Measurements from ENCODE around the gene LYPD6B. TPM values are rescaled to one million over a fixed set of nuclear protein-coding genes. Genes with fewer than 3 reads are reported as not detected.

Gene LYPD6B
- total and polyA plus RNA-seq, 4 donors, result 5.7 to 11.0 (median 8.9) TPM

GRCh38 chr2:149160195-149160594 is 121.7 kb downstream of the LYPD6B start:
- Histone ChIP-seq H3K27me3 (ENCODE audit: control insufficient read depth, insufficient read depth, low read length) (no peaks in the 10 kb centered on the region), H3K4me3 (ENCODE audit: low read depth, low read length) (no peak overlapping the region), H3K9me3 (ENCODE audit: control insufficient read depth, insufficient read depth, low read length) (no peaks in the 10 kb centered on the region), H3K27ac (ENCODE audit: low read depth, low read length) (no peak overlapping the region), H3K36me3 (ENCODE audit: control insufficient read depth, insufficient read depth, low read length) (no peaks in the 10 kb centered on the region), H3K4me1 (ENCODE audit: control insufficient read depth, insufficient read depth, low read length) (no peaks in the 10 kb centered on the region)
- no CpG with 5 or more reads among the region's 2 CpGs for WGBS (ENCODE audit: insufficient coverage)
- DNase-seq (ENCODE audit: low read depth in 4 of 6, low spot score in 6 of 6), result peak in 2 of 6 donors; percentile 79

- H3K27ac ChIP-seq (ENCODE audit: low read depth, low read length), result no peak overlapping the region
- 45% methylated on average over 4 of the region's 8 CpGs for WGBS (ENCODE audit: insufficient coverage)
- no peak overlapping the region for H3K4me3 ChIP-seq (ENCODE audit: low read depth, low read length)
- H3K36me3 ChIP-seq (ENCODE audit: control insufficient read depth, insufficient read depth, low read length), result no peaks in the 10 kb centered on the region
- peak in 1 of 6 donors; percentile 37 for DNase-seq (ENCODE audit: low read depth in 4 of 6, low spot score in 6 of 6)
- no peaks in the 10 kb centered on the region for H3K4me1 ChIP-seq (ENCODE audit: control insufficient read depth, insufficient read depth, low read length)
- H3K27me3 ChIP-seq (ENCODE audit: control insufficient read depth, insufficient read depth, low read length), result no peaks in the 10 kb centered on the region
- no peaks in the 10 kb centered on the region for H3K9me3 ChIP-seq (ENCODE audit: control insufficient read depth, insufficient read depth, low read length)
These were observed 122.3 kb downstream of the LYPD6B start for GRCh38 chr2:149160701-149161217.

- no peaks in the 10 kb centered on the region for H3K4me1 ChIP-seq (ENCODE audit: control insufficient read depth, insufficient read depth, low read length)
- no peak for DNase-seq (ENCODE audit: low read depth in 4 of 6, low spot score in 6 of 6)
- WGBS (ENCODE audit: insufficient coverage), result 100% methylated on average over 2 of the region's 5 CpGs
These were observed 123.2 kb downstream of the LYPD6B start for GRCh38 chr2:149161481-149162225.

DNA sequence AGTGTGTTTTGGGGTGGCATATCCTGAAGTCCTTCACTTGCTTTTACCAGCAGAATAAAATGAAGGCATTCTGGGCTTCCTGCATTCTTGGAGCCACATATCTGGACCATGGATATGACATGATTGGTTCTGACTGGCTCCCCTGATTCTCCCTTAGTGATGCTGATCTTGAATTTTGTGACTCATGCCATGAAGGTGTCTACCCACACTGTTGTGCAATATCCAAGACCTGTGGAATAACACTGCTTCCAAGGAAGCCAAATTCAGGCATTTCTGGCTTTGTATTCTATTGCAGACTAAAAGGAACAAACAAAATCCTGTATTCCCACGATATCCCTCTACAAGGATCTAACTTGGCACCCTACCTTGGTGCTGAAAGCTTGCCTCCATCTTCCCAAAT is 125.8 kb downstream of the LYPD6B start:
- no CpG with 5 or more reads among the region's 1 CpG for WGBS (ENCODE audit: insufficient coverage)
- Histone ChIP-seq H3K9me3 (ENCODE audit: control insufficient read depth, insufficient read depth, low read length) (no peaks in the 10 kb centered on the region), H3K27ac (ENCODE audit: low read depth, low read length) (no peak overlapping the region), H3K4me1 (ENCODE audit: control insufficient read depth, insufficient read depth, low read length) (no peaks in the 10 kb centered on the region), H3K4me3 (ENCODE audit: low read depth, low read length) (no peak overlapping the region), H3K27me3 (ENCODE audit: control insufficient read depth, insufficient read depth, low read length) (no peaks in the 10 kb centered on the region), H3K36me3 (ENCODE audit: control insufficient read depth, insufficient read depth, low read length) (no peaks in the 10 kb centered on the region)
- no peak for DNase-seq (ENCODE audit: low read depth in 4 of 6, low spot score in 6 of 6)

More at GRCh38 chr2:149161481-149162225, 123.2 kb downstream of the LYPD6B start:
- Histone ChIP-seq H3K27me3 (ENCODE audit: control insufficient read depth, insufficient read depth, low read length) (no peaks in the 10 kb centered on the region), H3K27ac (ENCODE audit: low read depth, low read length) (no peak overlapping the region), H3K4me3 (ENCODE audit: low read depth, low read length) (no peak overlapping the region), H3K9me3 (ENCODE audit: control insufficient read depth, insufficient read depth, low read length) (no peaks in the 10 kb centered on the region), H3K36me3 (ENCODE audit: control insufficient read depth, insufficient read depth, low read length) (no peaks in the 10 kb centered on the region)

GRCh38 chr2:149164827-149165226 is 126.3 kb downstream of the LYPD6B start:
- H3K27me3 ChIP-seq (ENCODE audit: control insufficient read depth, insufficient read depth, low read length), result no peaks in the 10 kb centered on the region
- no peaks in the 10 kb centered on the region for H3K36me3 ChIP-seq (ENCODE audit: control insufficient read depth, insufficient read depth, low read length)
- H3K4me1 ChIP-seq (ENCODE audit: control insufficient read depth, insufficient read depth, low read length), result no peaks in the 10 kb centered on the region
- H3K27ac ChIP-seq (ENCODE audit: low read depth, low read length), result no peak overlapping the region
- H3K4me3 ChIP-seq (ENCODE audit: low read depth, low read length), result no peak overlapping the region
- no peaks in the 10 kb centered on the region for H3K9me3 ChIP-seq (ENCODE audit: control insufficient read depth, insufficient read depth, low read length)
- DNase-seq (ENCODE audit: low read depth in 4 of 6, low spot score in 6 of 6), result no peak

DNA sequence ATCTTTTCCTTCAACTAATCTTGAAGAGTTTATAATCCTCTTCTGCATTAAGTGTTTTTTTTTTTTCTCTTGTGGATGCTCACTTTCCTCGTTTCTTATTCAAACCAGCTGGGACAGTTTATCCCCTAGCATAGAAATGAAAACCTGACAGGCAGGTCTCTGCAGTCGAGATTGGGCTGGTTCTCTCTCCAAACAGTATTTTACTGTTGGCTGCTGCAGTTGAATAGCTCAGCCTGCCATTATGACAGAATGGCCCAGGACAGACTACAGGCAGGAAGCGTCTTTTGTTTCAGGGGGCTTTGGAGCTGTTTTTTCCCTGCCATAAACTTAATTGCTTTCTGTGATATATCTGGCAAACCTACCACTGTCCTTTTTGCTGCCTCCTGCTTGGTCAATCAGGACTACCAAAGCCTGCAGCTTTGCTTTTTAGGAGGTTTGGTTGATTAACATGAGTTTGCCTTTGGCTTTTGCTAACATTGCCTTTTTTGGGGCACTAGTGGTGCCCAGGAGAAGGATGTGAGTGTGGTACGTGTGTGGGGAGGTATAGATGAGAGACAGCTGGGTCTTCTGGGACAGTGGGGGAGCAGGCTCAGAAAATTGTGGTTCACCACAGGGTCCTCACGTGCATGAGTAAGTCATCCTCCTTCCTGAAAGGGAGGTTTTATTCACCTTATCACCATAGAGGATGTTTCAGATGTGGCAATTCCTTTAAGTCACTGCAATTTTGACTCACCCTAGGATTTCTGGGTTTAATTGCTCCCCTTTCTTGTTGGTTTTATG is 128.7 kb downstream of the LYPD6B start:
- peak in 1 of 6 donors; percentile 40 for DNase-seq (ENCODE audit: low read depth in 4 of 6, low spot score in 6 of 6)
- no peaks in the 10 kb centered on the region for H3K4me1 ChIP-seq (ENCODE audit: control insufficient read depth, insufficient read depth, low read length)
- 0% methylated on average over 1 of the region's 5 CpGs for WGBS (ENCODE audit: insufficient coverage)
- H3K27ac ChIP-seq (ENCODE audit: low read depth, low read length), result no peak overlapping the region
- H3K36me3 ChIP-seq (ENCODE audit: control insufficient read depth, insufficient read depth, low read length), result no peaks in the 10 kb centered on the region
- H3K4me3 ChIP-seq (ENCODE audit: low read depth, low read length), result no peak overlapping the region
- no peaks in the 10 kb centered on the region for H3K27me3 ChIP-seq (ENCODE audit: control insufficient read depth, insufficient read depth, low read length)
- no peaks in the 10 kb centered on the region for H3K9me3 ChIP-seq (ENCODE audit: control insufficient read depth, insufficient read depth, low read length)

DNA sequence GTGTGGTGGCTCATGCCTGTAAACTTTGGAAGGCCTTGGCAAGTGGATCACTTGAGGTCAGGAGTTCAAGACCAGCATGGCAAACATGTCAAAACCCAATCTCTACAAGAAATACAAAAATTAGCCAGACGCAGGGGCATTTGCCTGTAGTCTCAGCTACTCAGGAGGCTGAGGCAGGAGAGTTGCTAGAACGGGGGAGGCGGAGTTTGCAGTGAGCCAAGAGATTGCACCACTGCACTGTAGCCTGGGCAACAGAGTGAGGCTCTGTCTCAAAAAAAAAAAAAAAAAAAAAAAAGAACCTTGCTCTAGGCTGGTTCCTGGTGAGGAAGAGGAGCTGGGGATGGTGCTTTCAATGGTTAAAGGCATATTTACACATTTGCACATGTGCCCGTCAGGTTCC is 129.4 kb downstream of the LYPD6B start:
- DNase-seq (ENCODE audit: low read depth in 4 of 6, low spot score in 6 of 6), result no peak
- H3K4me1 ChIP-seq (ENCODE audit: control insufficient read depth, insufficient read depth, low read length), result no peaks in the 10 kb centered on the region
- H3K9me3 ChIP-seq (ENCODE audit: control insufficient read depth, insufficient read depth, low read length), result no peaks in the 10 kb centered on the region
- no peak overlapping the region for H3K27ac ChIP-seq (ENCODE audit: low read depth, low read length)
- 65% methylated on average over 3 of the region's 4 CpGs for WGBS (ENCODE audit: insufficient coverage)
- no peak overlapping the region for H3K4me3 ChIP-seq (ENCODE audit: low read depth, low read length)
- H3K27me3 ChIP-seq (ENCODE audit: control insufficient read depth, insufficient read depth, low read length), result no peaks in the 10 kb centered on the region
- H3K36me3 ChIP-seq (ENCODE audit: control insufficient read depth, insufficient read depth, low read length), result no peaks in the 10 kb centered on the region

DNA sequence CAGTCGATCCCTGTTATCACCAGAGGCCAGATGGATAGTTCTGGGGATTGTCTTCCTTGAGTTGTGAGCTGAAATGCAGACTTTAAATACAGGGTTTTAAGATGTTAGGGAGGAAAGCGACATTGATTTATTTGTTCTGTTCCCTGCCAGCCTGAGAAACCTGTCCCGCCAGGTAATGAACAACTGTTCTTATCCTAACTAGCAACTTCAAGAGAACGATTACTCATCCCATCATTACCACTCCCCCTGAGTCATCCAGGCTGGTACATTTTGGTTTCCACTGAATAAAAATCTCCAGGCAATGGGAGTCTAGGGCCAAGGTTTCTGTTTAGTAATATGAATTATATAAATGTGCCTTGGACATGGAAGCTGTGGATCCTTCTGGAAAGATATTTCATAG is 131.2 kb downstream of the LYPD6B start:
- H3K4me3 ChIP-seq (ENCODE audit: low read depth, low read length), result no peak overlapping the region
- H3K9me3 ChIP-seq (ENCODE audit: control insufficient read depth, insufficient read depth, low read length), result no peaks in the 10 kb centered on the region
- WGBS (ENCODE audit: insufficient coverage), result 100% methylated on average over 2 of the region's 4 CpGs
- no peaks in the 10 kb centered on the region for H3K4me1 ChIP-seq (ENCODE audit: control insufficient read depth, insufficient read depth, low read length)
- no peaks in the 10 kb centered on the region for H3K36me3 ChIP-seq (ENCODE audit: control insufficient read depth, insufficient read depth, low read length)
- DNase-seq (ENCODE audit: low read depth in 4 of 6, low spot score in 6 of 6), result no peak
- H3K27ac ChIP-seq (ENCODE audit: low read depth, low read length), result no peak overlapping the region
- H3K27me3 ChIP-seq (ENCODE audit: control insufficient read depth, insufficient read depth, low read length), result no peaks in the 10 kb centered on the region

DNA sequence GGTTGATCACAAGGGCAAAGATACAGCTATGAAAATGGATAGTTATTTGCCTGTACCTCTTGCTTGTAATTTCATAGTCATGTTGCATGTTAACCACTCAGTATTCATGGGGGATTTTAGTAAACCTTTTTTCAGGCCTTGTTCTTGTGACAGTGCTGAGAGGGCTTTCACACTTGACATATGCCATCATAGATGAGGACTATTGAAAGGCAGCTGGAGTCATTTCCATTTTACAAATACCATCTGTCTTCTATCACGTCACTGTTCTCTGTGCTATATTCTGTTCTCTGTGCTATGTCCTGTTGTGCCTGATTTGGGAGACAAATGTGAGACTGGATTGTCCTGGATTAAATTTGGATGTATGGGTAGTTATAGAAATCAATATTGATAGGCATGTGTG is 131.7 kb downstream of the LYPD6B start:
- Histone ChIP-seq H3K27me3 (ENCODE audit: control insufficient read depth, insufficient read depth, low read length) (no peaks in the 10 kb centered on the region), H3K36me3 (ENCODE audit: control insufficient read depth, insufficient read depth, low read length) (no peaks in the 10 kb centered on the region), H3K27ac (ENCODE audit: low read depth, low read length) (no peak overlapping the region), H3K4me3 (ENCODE audit: low read depth, low read length) (no peak overlapping the region), H3K9me3 (ENCODE audit: control insufficient read depth, insufficient read depth, low read length) (no peaks in the 10 kb centered on the region), H3K4me1 (ENCODE audit: control insufficient read depth, insufficient read depth, low read length) (no peaks in the 10 kb centered on the region)
- no CpG with 5 or more reads among the region's 1 CpG for WGBS (ENCODE audit: insufficient coverage)
- DNase-seq (ENCODE audit: low read depth in 4 of 6, low spot score in 6 of 6), result peak in 2 of 6 donors; percentile 37 to 81

All from spinal cord (tissue), 10 donors.